Stimulated activated CD8-positive, alpha-beta memory T cell treated with anti-CD3 and anti-CD28 coated beads, Interleukin-7, amount 100 ng/mL, for 4 hours (primary cell): ENCODE results near the gene TEX44.
A peak's percentile ranks its signal among the peaks of the same experiment; 100 is the strongest.

ENCODE experiments used
- DNase-seq, 2 donors: peaks; one replicate each; pipeline ENCODE4 v3.0.0-alpha.2; 2020; ENCODE audit warnings: low read depth in 2 of 2

The TEX44 gene

GRCh38 chr2:231604685-231605606 lies 12.3 kb downstream of the TEX44 start:
- DNase-seq: peak; percentile 84 to 92

- no peak for DNase-seq
These were observed 13.0 kb downstream of the TEX44 start for GRCh38 chr2:231605607-231606091.

- no peak for DNase-seq
These were observed 14.3 kb downstream of the TEX44 start for GRCh38 chr2:231606941-231607340.

- DNase-seq: peak; percentile 41 to 44
These were observed 18.8 kb downstream of the TEX44 start for GRCh38 chr2:231611273-231612108.

- DNase-seq: no peak
These were observed 19.4 kb downstream of the TEX44 start for GRCh38 chr2:231612109-231612455.

GRCh38 chr2:231612456-231613330 lies 20.0 kb downstream of the TEX44 start:
- DNase-seq: peak; percentile 82 to 85

- DNase-seq: no peak
These were observed 20.6 kb downstream of the TEX44 start for GRCh38 chr2:231613331-231613662.

- peak; percentile 60 to 78 for DNase-seq
These were observed 21.2 kb downstream of the TEX44 start for GRCh38 chr2:231613663-231614558.

GRCh38 chr2:231614559-231615057 lies 21.9 kb downstream of the TEX44 start:
- peak; percentile 44 to 62 for DNase-seq

- DNase-seq: no peak
These were observed 22.5 kb downstream of the TEX44 start for GRCh38 chr2:231615058-231615671.

GRCh38 chr2:231616296-231616695 lies 23.6 kb downstream of the TEX44 start:
- no peak for DNase-seq

- DNase-seq: no peak
These were observed 24.6 kb downstream of the TEX44 start for GRCh38 chr2:231617059-231617926.

GRCh38 chr2:231621051-231621879 lies 28.6 kb downstream of the TEX44 start:
- DNase-seq: no peak

- DNase-seq: no peak
These were observed 30.3 kb downstream of the TEX44 start for GRCh38 chr2:231622963-231623362.

- no peak for DNase-seq
These were observed 33.8 kb downstream of the TEX44 start for GRCh38 chr2:231626449-231626848.

GRCh38 chr2:231627384-231628120 lies 34.9 kb downstream of the TEX44 start:
- DNase-seq: no peak

- no peak for DNase-seq
These were observed 40.0 kb downstream of the TEX44 start for GRCh38 chr2:231632559-231633142.
